Measurements from ENCODE around the gene GRIK2. TPM values are rescaled to one million over a fixed set of nuclear protein-coding genes. Genes with fewer than 3 reads are reported as not detected.

Gene GRIK2
- total RNA-seq, 3 donors from 2014 or later (not counting 1 experiment from before 2014, with no cell fraction given) = not detected

- no peak overlapping the region for H3K27ac Mint-ChIP-seq
- H3K27me3 Mint-ChIP-seq (ENCODE audit: low read depth in 2 of 2) = no peaks in the 10 kb centered on the region
- H3K4me1 ChIP-seq (ENCODE audit: control insufficient read depth, insufficient read depth, low read length) = no peaks in the 10 kb centered on the region
- no peak overlapping the region for H3K4me3 Mint-ChIP-seq
- 25% methylated on average over 1 of the region's 2 CpGs for WGBS (ENCODE audit: insufficient coverage)
- H3K27me3 ChIP-seq (ENCODE audit: control insufficient read depth, insufficient read depth, low read length) = no peaks in the 10 kb centered on the region
- no peaks in the 10 kb centered on the region for H3K36me3 Mint-ChIP-seq
- TF ChIP-seq CTCF (IDR thresholded peaks at IDR 0.05) = no peak
- no peak overlapping the region for H3K27ac ChIP-seq (ENCODE audit: low read length)
- no peaks in the 10 kb centered on the region for H3K36me3 ChIP-seq (ENCODE audit: control insufficient read depth, insufficient read depth, low read length)
- H3K4me3 ChIP-seq (ENCODE audit: low read length) = no peak overlapping the region
- DNase-seq = no peak
- H3K9me3 Mint-ChIP-seq = peaks cover 16 to 33% of the 10 kb centered on the region in 2 donors
- intact Hi-C loops (cut with micrococcal nuclease) = no loop called here
- no peaks in the 10 kb centered on the region for H3K4me1 Mint-ChIP-seq
- H3K9me3 ChIP-seq (ENCODE audit: control insufficient read depth, insufficient read depth, low read length) = peaks cover 9% of the 10 kb centered on the region
- no peak for ATAC-seq
Observed at GRCh38 chr6:102114402-102114801, 720.9 kb downstream of the GRIK2 start.

- H3K4me3 Mint-ChIP-seq = no peak overlapping the region
- 60% methylated on average over 1 of the region's 1 CpG for WGBS (ENCODE audit: insufficient coverage)
- Histone ChIP-seq H3K27ac (ENCODE audit: low read length) (no peak overlapping the region), H3K36me3 (ENCODE audit: control insufficient read depth, insufficient read depth, low read length) (no peaks in the 10 kb centered on the region), H3K4me1 (ENCODE audit: control insufficient read depth, insufficient read depth, low read length) (no peaks in the 10 kb centered on the region), H3K27me3 (ENCODE audit: control insufficient read depth, insufficient read depth, low read length) (no peaks in the 10 kb centered on the region), H3K4me3 (ENCODE audit: low read length) (no peak overlapping the region), H3K9me3 (ENCODE audit: control insufficient read depth, insufficient read depth, low read length) (peaks cover 9% of the 10 kb centered on the region)
- peaks cover 15 to 28% of the 10 kb centered on the region in 2 donors for H3K9me3 Mint-ChIP-seq
- no peaks in the 10 kb centered on the region for H3K27me3 Mint-ChIP-seq (ENCODE audit: low read depth in 2 of 2)
- no peak for DNase-seq
- intact Hi-C loops (cut with micrococcal nuclease) = no loop called here
- no peak overlapping the region for H3K27ac Mint-ChIP-seq
- no peak for TF ChIP-seq CTCF (IDR thresholded peaks at IDR 0.05)
- no peak for ATAC-seq
- H3K4me1 Mint-ChIP-seq = no peaks in the 10 kb centered on the region
- H3K36me3 Mint-ChIP-seq = no peaks in the 10 kb centered on the region
Observed at GRCh38 chr6:102115911-102116310, 722.4 kb downstream of the GRIK2 start.

GRCh38 chr6:102118034-102118433 is 724.5 kb downstream of the GRIK2 start:
- intact Hi-C loops (cut with micrococcal nuclease) = no loop called here
- no peaks in the 10 kb centered on the region for H3K4me1 Mint-ChIP-seq
- H3K9me3 Mint-ChIP-seq = peaks cover 14 to 28% of the 10 kb centered on the region in 2 donors

More at GRCh38 chr6:102118034-102118433, 724.5 kb downstream of the GRIK2 start:
- H3K27ac ChIP-seq (ENCODE audit: low read length) = no peak overlapping the region
- DNase-seq = no peak
- H3K27ac Mint-ChIP-seq = no peak overlapping the region
- no peaks in the 10 kb centered on the region for H3K27me3 Mint-ChIP-seq (ENCODE audit: low read depth in 2 of 2)
- no peak for TF ChIP-seq CTCF (IDR thresholded peaks at IDR 0.05)
- no peaks in the 10 kb centered on the region for H3K27me3 ChIP-seq (ENCODE audit: control insufficient read depth, insufficient read depth, low read length)
- no peaks in the 10 kb centered on the region for H3K36me3 Mint-ChIP-seq
- H3K4me1 ChIP-seq (ENCODE audit: control insufficient read depth, insufficient read depth, low read length) = no peaks in the 10 kb centered on the region
- ATAC-seq = no peak
- WGBS (ENCODE audit: insufficient coverage) = 100% methylated on average over 1 of the region's 1 CpG
- H3K9me3 ChIP-seq (ENCODE audit: control insufficient read depth, insufficient read depth, low read length) = peaks cover 9% of the 10 kb centered on the region
- no peak overlapping the region for H3K4me3 ChIP-seq (ENCODE audit: low read length)
- no peaks in the 10 kb centered on the region for H3K36me3 ChIP-seq (ENCODE audit: control insufficient read depth, insufficient read depth, low read length)
- H3K4me3 Mint-ChIP-seq = no peak overlapping the region

Data from natural killer cell (primary cell).